Neural progenitor cell (in vitro differentiated cells): ENCODE data around the gene FMNL2. TPM values are rescaled to one million over a fixed set of nuclear protein-coding genes. Genes with fewer than 3 reads are reported as not detected.

Experiments used
- DNase-seq: peaks from one replicate; pipeline ENCODE4 v3.0.0-alpha.2; 2016; ENCODE audit warnings: low spot score
- H2AFZ ChIP-seq: fragments of 200-600 bp; sonication (generic); replicated peaks from 2 replicates; pipeline ENCODE4 v1.6.1; 2016; ENCODE audit warnings: antibody characterized with exemption
- H3F3A ChIP-seq: fragments of 200-600 bp; sonication (generic); 2 replicates; pipeline ENCODE4 v1.6.1; 2016; ENCODE audit warnings: antibody characterized with exemption, low read depth
- H3K27ac ChIP-seq: fragments of 200-600 bp; sonication (generic); 2 replicates; pipeline ENCODE4 v1.5.1; 2016; ENCODE audit warnings: mild to moderate bottlenecking
- H3K27me3 ChIP-seq: fragments of 200-600 bp; sonication (generic); 2 replicates; pipeline ENCODE4 v1.6.1; 2016; ENCODE audit warnings: mild to moderate bottlenecking, moderate library complexity
- H3K36me3 ChIP-seq: fragments of 200-600 bp; sonication (generic); 2 replicates; pipeline ENCODE4 v1.5.1; 2016
- H3K4me1 ChIP-seq: fragments of 200-600 bp; sonication (generic); 2 replicates; pipeline ENCODE4 v1.6.1; 2016; ENCODE audit warnings: mixed run types
- H3K4me2 ChIP-seq: fragments of 200-600 bp; sonication (generic); 2 replicates; pipeline ENCODE4 v1.6.1; 2016
- H3K4me3 ChIP-seq: fragments of 200-600 bp; sonication (generic); 2 replicates; pipeline ENCODE4 v1.5.1; 2016
- H3K79me2 ChIP-seq: fragments of 200-600 bp; sonication (generic); 2 replicates; pipeline ENCODE4 v1.6.1; 2016; ENCODE audit warnings: low read depth
- H3K9ac ChIP-seq: fragments of 200-600 bp; sonication (generic); 2 replicates; pipeline ENCODE4 v1.6.1; 2016
- H3K9me3 ChIP-seq: fragments of 200-600 bp; sonication (generic); 2 replicates; pipeline ENCODE4 v1.5.1; 2016; ENCODE audit warnings: low read depth
- H4K20me1 ChIP-seq: fragments of 200-600 bp; sonication (generic); 2 replicates; pipeline ENCODE4 v1.6.1; 2016; ENCODE audit warnings: low read depth
- H3K27ac Mint-ChIP-seq: 3 replicates; pipeline ENCODE4 v1.8.0; 2021; ENCODE audit warnings: mixed read lengths
- H3K27me3 Mint-ChIP-seq: 2 replicates; pipeline ENCODE4 v1.8.0; 2022; ENCODE audit warnings: low read depth, mild to moderate bottlenecking, inconsistent platforms, moderate library complexity, mixed read lengths; ENCODE audit not compliant: insufficient read depth
- H3K36me3 Mint-ChIP-seq: 3 replicates; pipeline ENCODE4 v1.8.0; 2021; ENCODE audit warnings: mixed read lengths
- H3K4me1 Mint-ChIP-seq: 3 replicates; pipeline ENCODE4 v1.8.0; 2021; ENCODE audit warnings: mixed read lengths
- H3K4me3 Mint-ChIP-seq: 3 replicates; pipeline ENCODE4 v1.8.0; 2021; ENCODE audit warnings: mild to moderate bottlenecking, moderate library complexity, mixed read lengths
- H3K9me3 Mint-ChIP-seq: 3 replicates; pipeline ENCODE4 v1.8.0; 2020; ENCODE audit warnings: mixed read lengths
- CTCF ChIP-seq: fragments of 200-600 bp; sonication (generic); IDR thresholded peaks from 2 replicates; pipeline ENCODE4 v1.5.1; 2017; ENCODE audit warnings: antibody characterized with exemption, mild to moderate bottlenecking
- EZH2 ChIP-seq: fragments of 200-600 bp; sonication (generic); IDR thresholded peaks from 2 replicates; pipeline ENCODE4 v1.6.1; 2017; ENCODE audit warnings: antibody characterized with exemption, mild to moderate bottlenecking, moderate library complexity
- EZH2phosphoT487 ChIP-seq: fragments of 200-600 bp; sonication (generic); IDR thresholded peaks from 2 replicates; pipeline ENCODE4 v1.6.1; 2017; ENCODE audit warnings: antibody characterized with exemption
- total RNA-seq: library from RNA; depleted of rRNA; stranded (reverse); fragments of >200 nt; gene quantifications from 2 replicates; pipeline ENCODE4 v1.2.3, GENCODE V29; 2015; ENCODE audit warnings: low replicate concordance

The FMNL2 gene
- total RNA-seq, 1 donor from 2014 or later: 99.7 TPM

DNA sequence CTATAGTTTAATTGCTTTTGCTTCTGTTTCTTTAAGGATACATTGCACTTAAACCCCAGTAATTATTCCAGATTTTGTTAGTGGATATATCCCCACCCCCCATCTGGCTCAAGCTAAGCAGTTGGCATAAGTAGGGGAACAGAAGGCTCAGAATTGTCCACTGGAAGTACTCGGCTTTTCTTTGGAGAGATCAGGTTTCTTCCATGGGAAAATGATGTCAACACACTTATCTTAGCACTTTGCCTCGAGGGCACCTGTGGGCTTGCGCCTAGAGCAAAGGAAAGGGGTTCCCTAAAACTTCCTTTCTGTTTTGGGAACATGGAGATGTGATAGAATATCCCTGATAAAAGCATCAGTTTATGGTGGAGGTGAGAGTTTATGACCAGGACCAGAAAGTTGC lies 130.6 kb downstream of the FMNL2 start:
- DNase-seq: no peak
- Mint-ChIP-seq H3K4me3 (no peak overlapping the region), H3K9me3 (no peaks in the 10 kb centered on the region), H3K36me3 (peaks cover under 1% of the 10 kb centered on the region), H3K4me1 (peaks cover 64% of the 10 kb centered on the region), H3K27ac (no peak overlapping the region), H3K27me3 (peaks cover 2% of the 10 kb centered on the region)
- Histone ChIP-seq H3K4me1 (peaks cover 58% of the 10 kb centered on the region), H3K27ac (no peak overlapping the region), H3K27me3 (no peaks in the 10 kb centered on the region), H3K4me3 (no peak overlapping the region), H3F3A (peaks cover 6% of the 10 kb centered on the region), H3K4me2 (peak overlapping the region; percentile 24), H4K20me1 (peaks cover 91% of the 10 kb centered on the region), H3K9me3 (no peaks in the 10 kb centered on the region), H3K9ac (no peak overlapping the region), H3K36me3 (no peaks in the 10 kb centered on the region), H3K79me2 (peaks cover 99% of the 10 kb centered on the region), H2AFZ (no peak overlapping the region)
- TF ChIP-seq EZH2 (no peak), EZH2phosphoT487 (no peak), CTCF (no peak)

DNA sequence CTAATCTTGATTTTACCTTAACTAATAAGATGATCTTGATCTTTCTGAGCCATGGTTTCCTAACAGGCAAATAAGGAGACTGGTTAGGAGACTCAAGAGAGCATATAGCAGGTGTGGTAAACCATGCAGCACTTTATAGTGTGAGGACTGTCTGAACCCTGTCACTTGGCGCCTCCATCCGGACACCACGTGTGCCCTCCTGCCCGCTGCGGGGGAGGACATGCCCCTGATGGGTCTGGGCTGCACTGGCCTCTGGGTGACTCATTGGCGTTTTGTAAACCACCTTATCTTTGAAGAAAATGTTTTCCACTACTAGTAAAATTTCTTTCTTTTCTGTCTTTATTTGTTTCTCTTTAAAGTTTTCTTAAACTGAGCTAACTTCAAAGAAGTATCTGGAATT lies 131.1 kb downstream of the FMNL2 start:
- Mint-ChIP-seq H3K4me1 (peaks cover 69% of the 10 kb centered on the region), H3K36me3 (peaks cover 1% of the 10 kb centered on the region), H3K27ac (no peak overlapping the region), H3K4me3 (no peak overlapping the region), H3K9me3 (no peaks in the 10 kb centered on the region), H3K27me3 (peaks cover 2% of the 10 kb centered on the region)
- Histone ChIP-seq H3K9me3 (no peaks in the 10 kb centered on the region), H3K79me2 (peaks cover 99% of the 10 kb centered on the region), H3K4me1 (peaks cover 63% of the 10 kb centered on the region), H2AFZ (no peak overlapping the region), H3F3A (peaks cover 6% of the 10 kb centered on the region), H3K36me3 (no peaks in the 10 kb centered on the region), H3K27ac (no peak overlapping the region), H3K4me2 (no peak overlapping the region), H3K9ac (no peak overlapping the region), H3K27me3 (no peaks in the 10 kb centered on the region), H3K4me3 (no peak overlapping the region), H4K20me1 (peaks cover 92% of the 10 kb centered on the region)
- no peak for DNase-seq
- no peak for TF ChIP-seq EZH2
- TF ChIP-seq CTCF: no peak
- no peak for TF ChIP-seq EZH2phosphoT487

- Histone ChIP-seq H3K4me3 (no peak overlapping the region), H3K4me2 (peak overlapping the region; percentile 8), H3K79me2 (peaks cover 99% of the 10 kb centered on the region), H3K4me1 (peaks cover 69% of the 10 kb centered on the region), H3F3A (peaks cover 6% of the 10 kb centered on the region), H3K27ac (no peak overlapping the region), H3K9ac (no peak overlapping the region), H2AFZ (no peak overlapping the region), H3K27me3 (no peaks in the 10 kb centered on the region), H3K36me3 (no peaks in the 10 kb centered on the region), H3K9me3 (no peaks in the 10 kb centered on the region), H4K20me1 (peaks cover 96% of the 10 kb centered on the region)
- no peak overlapping the region for H3K4me3 Mint-ChIP-seq
- DNase-seq: no peak
- peaks cover 1% of the 10 kb centered on the region for H3K36me3 Mint-ChIP-seq
- TF ChIP-seq EZH2phosphoT487: no peak
- TF ChIP-seq EZH2: no peak
- TF ChIP-seq CTCF: no peak
- H3K27me3 Mint-ChIP-seq: no peaks in the 10 kb centered on the region
- H3K9me3 Mint-ChIP-seq: no peaks in the 10 kb centered on the region
- no peak overlapping the region for H3K27ac Mint-ChIP-seq
- H3K4me1 Mint-ChIP-seq: peaks cover 76% of the 10 kb centered on the region
Measured at GRCh38 chr2:152466980-152467676, 132.2 kb downstream of the FMNL2 start.
